ENCODE measurements around the gene MIGA1.

DNA sequence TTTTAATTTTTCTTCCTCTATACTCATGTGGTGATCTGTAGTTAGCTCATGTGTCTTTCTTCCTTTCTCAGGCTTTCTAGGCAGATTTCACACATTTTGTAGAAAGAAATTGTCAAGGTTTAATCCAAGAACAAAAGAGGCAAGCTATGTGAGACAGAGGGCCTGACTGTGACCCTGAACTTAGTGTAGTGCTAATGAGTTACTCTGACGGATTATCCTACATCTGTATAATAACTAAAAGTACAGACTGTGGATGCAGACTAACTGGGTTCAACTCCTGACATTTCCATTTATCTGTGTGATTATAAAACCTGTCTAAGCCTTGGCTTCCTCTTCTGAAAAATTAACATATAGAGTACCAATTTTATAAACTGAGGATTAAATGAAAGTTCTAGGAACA is 40.7 kb downstream of the MIGA1 start:
- no peak for TF ChIP-seq CTCF (IDR thresholded peaks at IDR 0.05)
- no peak for TF ChIP-seq SIN3A (IDR thresholded peaks at IDR 0.05; ENCODE audit: borderline replicate concordance, insufficient read depth, low read depth, low read length)
- no peak for TF ChIP-seq POLR2AphosphoS5 (IDR thresholded peaks at IDR 0.05; ENCODE audit: low read depth, low read length)

Data from Panc1 (cell line).